ENCODE measurements around the gene ACTA2.

- no peak for TF ChIP-seq EP300 (IDR thresholded peaks at IDR 0.05)
- TF ChIP-seq POLR2AphosphoS5 (IDR thresholded peaks at IDR 0.05), result no peak
These were observed 63.6 kb downstream of the ACTA2 start for GRCh38 chr10:88888810-88889445.

All from esophagus muscularis mucosa (tissue), 3 donors.